Spleen (tissue), 11 donors: ENCODE data around the gene PANX2. TPM values are rescaled to one million over a fixed set of nuclear protein-coding genes. Genes with fewer than 3 reads are reported as not detected.

ENCODE experiments used
- DNase-seq: peaks from one replicate; pipeline ENCODE4 v3.0.0-alpha.2; 2020
- H3K27ac ChIP-seq, 8 donors: fragments of 200-600 bp; sonication (generic) in 7 of 8; 1 replicate in 4 of 8; 2 replicates in 4 of 8; pipeline versions ENCODE4 v1.5.0 to v1.8.0; 2016 to 2021; ENCODE audit warnings: inconsistent platforms in 4 of 8, mild to moderate bottlenecking in 4 of 8, moderate library complexity in 1 of 8
- H3K27me3 ChIP-seq, 7 donors: fragments of 200-600 bp; sonication (generic) in 6 of 7; replicated peaks in 1 of 7; 1 replicate in 4 of 7; 2 replicates in 3 of 7; pipeline versions ENCODE4 v1.5.0 to v1.8.0; 2016 to 2021; ENCODE audit warnings: inconsistent platforms in 3 of 7, mild to moderate bottlenecking in 1 of 7
- H3K36me3 ChIP-seq, 6 donors: fragments of 200-600 bp; sonication (generic) in 5 of 6; 1 replicate in 4 of 6; 2 replicates in 2 of 6; pipeline versions ENCODE4 v1.5.0 to v1.8.0; 2016 to 2021; ENCODE audit warnings: inconsistent platforms in 2 of 6
- H3K4me1 ChIP-seq, 6 donors: fragments of 200-600 bp; sonication (generic) in 5 of 6; 1 replicate in 3 of 6; 2 replicates in 3 of 6; pipeline versions ENCODE4 v1.5.0 to v1.8.0; 2016 to 2021; ENCODE audit warnings: inconsistent platforms in 3 of 6
- H3K4me3 ChIP-seq, 8 donors: fragments of 200-600 bp; sonication (generic) in 7 of 8; 1 replicate in 4 of 8; 2 replicates in 4 of 8; pipeline versions ENCODE4 v1.5.0 to v1.8.0; 2016 to 2021; ENCODE audit warnings: inconsistent platforms in 4 of 8, mild to moderate bottlenecking in 4 of 8, moderate library complexity in 2 of 8
- H3K9me3 ChIP-seq, 8 donors: fragments of 200-600 bp; sonication (generic) in 7 of 8; 1 replicate in 4 of 8; 2 replicates in 4 of 8; pipeline versions ENCODE4 v1.5.0 to v1.8.0; 2016 to 2021; ENCODE audit warnings: inconsistent platforms in 4 of 8
- CTCF ChIP-seq, 11 experiments: fragments of 200-600 bp in 7 of 11; fragments of 450-650 bp in 4 of 11; sonication (generic) in 4 of 11; IDR thresholded peaks in 8 of 11; conservative IDR thresholded peaks in 3 of 11; 1 replicate in 7 of 11; 2 replicates in 4 of 11; pipeline versions ENCODE4 v1.4.0 to v1.8.0; 2016 to 2021; ENCODE audit warnings: antibody characterized with exemption in 11 of 11, inconsistent platforms in 4 of 11, mild to moderate bottlenecking in 1 of 11
- POLR2A ChIP-seq, 3 donors: fragments of 450-650 bp; IDR thresholded peaks; one replicate each; pipeline ENCODE4 v1.5.1; 2017; ENCODE audit warnings: antibody characterized with exemption in 3 of 3, mild to moderate bottlenecking in 1 of 3
- POLR2AphosphoS5 ChIP-seq, 3 donors: sonication (generic); formaldehyde crosslinking; IDR thresholded peaks; one replicate each; pipeline ENCODE4 v1.5.1; 2017; ENCODE audit warnings: antibody characterized with exemption in 3 of 3
- WGBS, 5 donors: extraction: QIAGEN DNeasy Blood & Tissue Kit in 3 of 5; methylation state at CpG; one replicate each; pipeline versions ENCODE4 v1.1.5 to v1.1.7; 2013 to 2018; 5-methylcytosine and 5-hydroxymethylcytosine counted together
- intact Hi-C: fragments of 100-400 bp; cut with DNase I; formaldehyde crosslinking; loops from one replicate; pipeline ENCODE4 v1.15.0; 2023; ENCODE audit warnings: low total_unique reads
- polyA plus RNA-seq, 3 donors: library from polyadenylated mRNA; stranded (reverse); fragments of 200-250 nt; gene quantifications; one replicate each; pipeline ENCODE4 v1.2.1, GENCODE V29; 2013
- total RNA-seq, 7 donors: library from RNA; depleted of rRNA in 3 of 7; stranded (reverse); fragments of >200 nt in 3 of 7; fragmentation: NEBNext Ultra II Directional in 4 of 7; extraction: Animal tissue kit (Norgen Biotek cat#: 25700) in 4 of 7; gene quantifications; one replicate each; pipeline versions ENCODE4 v1.1.0 to v1.2.1, GENCODE V29; 2016 to 2021
- donor health status: healthy with polysubstance abuse.
- donor health status: DM: no; HTN: no; CAD: no; lungs with moderate emphysema.
- donor health status: DM: no; HTN: no; CAD: no.
- donor health status: Bipolar disorder and iron deficiency.
- donor health status: healthy.
- donor health status: DM: no; HTN: no; CAD: no.
- donor health status: DM: yes; HTN: yes; CAD: no.

The PANX2 gene
- total and polyA plus RNA-seq, 10 donors, result 0.11 to 4.6 (median 1.6) TPM

DNA sequence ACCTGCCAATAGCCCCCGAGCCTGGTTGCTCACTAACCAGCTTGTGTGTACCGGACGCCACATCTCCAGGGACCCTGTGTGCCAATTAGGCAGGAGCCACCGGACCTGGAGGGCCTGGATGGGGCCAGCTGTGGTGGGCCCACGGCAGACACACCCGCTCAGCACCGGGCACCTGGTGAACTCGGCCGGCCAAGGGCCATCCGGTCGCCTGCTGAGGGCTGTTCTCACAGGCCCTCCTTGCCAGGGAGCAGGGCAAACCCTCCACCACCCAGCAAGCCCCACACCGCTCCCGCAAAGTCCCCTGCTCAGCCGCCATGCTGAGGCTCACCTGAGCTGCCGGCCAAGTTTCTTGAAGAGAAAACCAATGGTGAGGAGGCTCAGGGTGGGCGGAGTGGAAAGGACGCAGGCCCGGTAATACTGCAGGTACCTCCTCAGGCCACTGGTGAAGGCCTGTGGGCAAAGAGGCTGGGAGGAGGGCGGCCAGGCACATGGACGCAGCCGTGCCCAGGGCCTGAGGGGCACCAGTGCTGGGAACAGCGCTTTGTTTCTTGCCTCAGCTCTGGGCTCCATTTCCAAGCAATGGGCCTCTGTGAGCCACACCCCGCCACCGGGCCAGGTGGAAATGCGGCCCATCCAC is 57.2 kb downstream of the PANX2 start:
- Histone ChIP-seq H3K4me1 (no peaks in the 10 kb centered on the region), H3K27me3 (no peaks in the 10 kb centered on the region), H3K4me3 (no peak overlapping the region), H3K9me3 (no peaks in the 10 kb centered on the region), H3K36me3 (peaks cover 7 to 100% (median 70%) of the 10 kb centered on the region in 6 donors), H3K27ac (no peak overlapping the region)
- TF ChIP-seq POLR2AphosphoS5 (IDR thresholded peaks at IDR 0.05) (no peak), POLR2A (IDR thresholded peaks at IDR 0.05) (no peak), CTCF (IDR thresholded peaks at IDR 0.05 in 8 of 11, conservative IDR thresholded peaks at IDR 0.05 in 3 of 11) (no peak)
- DNase-seq, result no peak
- intact Hi-C loops, result no loop called here
- 91 to 99% (median 94%) methylated on average over 16 to 25 of the region's 25 CpGs for WGBS, 5 donors

- H3K27me3 ChIP-seq, result no peaks in the 10 kb centered on the region
- H3K27ac ChIP-seq, result no peak overlapping the region
- H3K4me3 ChIP-seq, result no peak overlapping the region
- H3K36me3 ChIP-seq, result peaks cover 7 to 100% (median 70%) of the 10 kb centered on the region in 6 donors
- no peak for DNase-seq
- 92 to 99% (median 96%) methylated on average over 7 to 9 of the region's 9 CpGs for WGBS, 5 donors
- H3K4me1 ChIP-seq, result no peaks in the 10 kb centered on the region
- intact Hi-C loops, result no loop called here
- TF ChIP-seq POLR2AphosphoS5 (IDR thresholded peaks at IDR 0.05), result no peak
- TF ChIP-seq CTCF (IDR thresholded peaks at IDR 0.05 in 8 of 11, conservative IDR thresholded peaks at IDR 0.05 in 3 of 11), result no peak
- TF ChIP-seq POLR2A (IDR thresholded peaks at IDR 0.05), result no peak
- no peaks in the 10 kb centered on the region for H3K9me3 ChIP-seq
These were observed 57.8 kb downstream of the PANX2 start for GRCh38 chr22:50228366-50228765.

DNA sequence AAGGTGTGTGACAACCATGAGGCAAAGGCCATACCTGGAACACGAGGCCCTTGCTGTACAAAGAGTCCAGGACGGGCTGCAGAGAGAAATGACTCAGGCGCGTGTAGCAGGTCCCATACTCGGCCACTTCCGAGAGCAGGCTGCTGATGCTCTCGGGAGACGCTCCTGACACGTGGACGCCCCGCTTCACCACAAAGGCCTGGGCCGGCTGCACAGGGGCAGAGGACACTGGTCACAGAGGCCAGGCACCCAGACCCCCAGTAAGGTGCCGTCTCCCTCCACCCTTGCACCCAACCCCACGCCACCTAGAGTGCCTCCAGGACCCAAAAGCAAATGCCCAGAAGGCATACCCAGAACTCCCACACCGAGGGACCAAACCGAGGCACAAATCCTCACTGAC is 58.8 kb downstream of the PANX2 start:
- intact Hi-C loops, result no loop called here
- Histone ChIP-seq H3K4me1 (no peaks in the 10 kb centered on the region), H3K36me3 (peaks cover 0 to 97% (median 62%) of the 10 kb centered on the region in 6 donors), H3K27me3 (no peaks in the 10 kb centered on the region), H3K4me3 (no peak overlapping the region), H3K27ac (no peak overlapping the region), H3K9me3 (no peaks in the 10 kb centered on the region)
- DNase-seq, result no peak
- TF ChIP-seq POLR2AphosphoS5 (IDR thresholded peaks at IDR 0.05) (no peak), POLR2A (IDR thresholded peaks at IDR 0.05) (no peak), CTCF (IDR thresholded peaks at IDR 0.05 in 8 of 11, conservative IDR thresholded peaks at IDR 0.05 in 3 of 11) (no peak)
- 91 to 96% (median 96%) methylated on average over 8 to 16 of the region's 16 CpGs for WGBS, 5 donors

Other genes with a start within 250 kb of the PANX2 start
- 100 to 1,000 TPM in 5 of 7 donors, 10 to 100 TPM in 2; 72.1 to 134 (median 109) TPM for gene PIM3, start 210.0 kb upstream of the PANX2 start, total RNA-seq
- 10 to 100 TPM; 49.5 to 84.4 (median 52.0) TPM for gene PIM3, start 210.0 kb upstream of the PANX2 start, polyA plus RNA-seq
- gene IL17REL, start 158.0 kb upstream of the PANX2 start, total RNA-seq, result 1 to 10 TPM in 2 of 7 donors, under 1 TPM in 5; 0.23 to 1.9 (median 0.94) TPM
- gene IL17REL, start 158.0 kb upstream of the PANX2 start, polyA plus RNA-seq, result 1 to 10 TPM in 1 of 3 donors, under 1 TPM in 2; 0.21 to 1.2 (median 0.33) TPM
- gene TTLL8, start 112.4 kb upstream of the PANX2 start, total RNA-seq, result not detected
- not detected for gene TTLL8, start 112.4 kb upstream of the PANX2 start, polyA plus RNA-seq
- gene MLC1, start 85.3 kb upstream of the PANX2 start, total RNA-seq, result 1 to 10 TPM; 1.2 to 4.4 (median 1.9) TPM
- gene MLC1, start 85.3 kb upstream of the PANX2 start, polyA plus RNA-seq, result under 1 TPM; 0.17 to 0.74 (median 0.39) TPM
- under 1 TPM in 2 of 7 donors, not detected in 5; 0.10 to 0.37 TPM for gene MOV10L1, start 80.7 kb upstream of the PANX2 start, total RNA-seq
- gene MOV10L1, start 80.7 kb upstream of the PANX2 start, polyA plus RNA-seq, result under 1 TPM in 1 of 3 donors, not detected in 2; 0.15 TPM
- 10 to 100 TPM; 49.8 to 66.5 (median 57.7) TPM for gene TRABD, start 15.2 kb downstream of the PANX2 start, total RNA-seq
- gene TRABD, start 15.2 kb downstream of the PANX2 start, polyA plus RNA-seq, result 10 to 100 TPM; 43.3 to 85.8 (median 77.9) TPM
- 10 to 100 TPM; 25.4 to 31.7 (median 29.3) TPM for gene SELENOO, start 30.3 kb downstream of the PANX2 start, total RNA-seq
- gene SELENOO, start 30.3 kb downstream of the PANX2 start, polyA plus RNA-seq, result 10 to 100 TPM; 26.2 to 70.8 (median 47.0) TPM
- gene TUBGCP6, start 74.3 kb downstream of the PANX2 start, total RNA-seq, result 10 to 100 TPM; 65.2 to 98.0 (median 69.4) TPM
- gene TUBGCP6, start 74.3 kb downstream of the PANX2 start, polyA plus RNA-seq, result 10 to 100 TPM; 36.0 to 70.7 (median 69.2) TPM
- gene HDAC10, start 80.5 kb downstream of the PANX2 start, total RNA-seq, result 100 to 1,000 TPM in 1 of 7 donors, 10 to 100 TPM in 6; 63.6 to 108 (median 70.2) TPM
- gene HDAC10, start 80.5 kb downstream of the PANX2 start, polyA plus RNA-seq, result 10 to 100 TPM; 25.0 to 69.9 (median 44.7) TPM
- 10 to 100 TPM in 2 of 7 donors, 1 to 10 TPM in 5; 3.9 to 11.6 (median 6.4) TPM for gene MAPK12, start 91.0 kb downstream of the PANX2 start, total RNA-seq
- 10 to 100 TPM in 1 of 3 donors, 1 to 10 TPM in 2; 6.9 to 11.0 (median 9.0) TPM for gene MAPK12, start 91.0 kb downstream of the PANX2 start, polyA plus RNA-seq
- 10 to 100 TPM in 3 of 7 donors, 1 to 10 TPM in 4; 5.2 to 20.7 (median 9.3) TPM for gene MAPK11, start 99.6 kb downstream of the PANX2 start, total RNA-seq
- 10 to 100 TPM; 10.7 to 25.3 (median 21.0) TPM for gene MAPK11, start 99.6 kb downstream of the PANX2 start, polyA plus RNA-seq
- 100 to 1,000 TPM; 175 to 382 (median 278) TPM for gene PLXNB2, start 136.9 kb downstream of the PANX2 start, total RNA-seq
- 100 to 1,000 TPM in 1 of 3 donors, 10 to 100 TPM in 2; 41.9 to 113 (median 68.3) TPM for gene PLXNB2, start 136.9 kb downstream of the PANX2 start, polyA plus RNA-seq
- 1 to 10 TPM; 4.5 to 8.9 (median 6.0) TPM for gene DENND6B, start 156.3 kb downstream of the PANX2 start, total RNA-seq
- gene DENND6B, start 156.3 kb downstream of the PANX2 start, polyA plus RNA-seq, result 10 to 100 TPM in 1 of 3 donors, 1 to 10 TPM in 2; 6.4 to 10.4 (median 9.9) TPM
- gene PPP6R2, start 172.6 kb downstream of the PANX2 start, total RNA-seq, result 10 to 100 TPM; 54.0 to 76.2 (median 64.7) TPM
- 10 to 100 TPM; 23.6 to 48.7 (median 27.8) TPM for gene PPP6R2, start 172.6 kb downstream of the PANX2 start, polyA plus RNA-seq